ENCODE data around the gene CTSF. TPM values are rescaled to one million over a fixed set of nuclear protein-coding genes. Genes with fewer than 3 reads are reported as not detected.

Gene CTSF
- total RNA-seq, 1 experiment from 2014 or later = 0.98 TPM

DNA sequence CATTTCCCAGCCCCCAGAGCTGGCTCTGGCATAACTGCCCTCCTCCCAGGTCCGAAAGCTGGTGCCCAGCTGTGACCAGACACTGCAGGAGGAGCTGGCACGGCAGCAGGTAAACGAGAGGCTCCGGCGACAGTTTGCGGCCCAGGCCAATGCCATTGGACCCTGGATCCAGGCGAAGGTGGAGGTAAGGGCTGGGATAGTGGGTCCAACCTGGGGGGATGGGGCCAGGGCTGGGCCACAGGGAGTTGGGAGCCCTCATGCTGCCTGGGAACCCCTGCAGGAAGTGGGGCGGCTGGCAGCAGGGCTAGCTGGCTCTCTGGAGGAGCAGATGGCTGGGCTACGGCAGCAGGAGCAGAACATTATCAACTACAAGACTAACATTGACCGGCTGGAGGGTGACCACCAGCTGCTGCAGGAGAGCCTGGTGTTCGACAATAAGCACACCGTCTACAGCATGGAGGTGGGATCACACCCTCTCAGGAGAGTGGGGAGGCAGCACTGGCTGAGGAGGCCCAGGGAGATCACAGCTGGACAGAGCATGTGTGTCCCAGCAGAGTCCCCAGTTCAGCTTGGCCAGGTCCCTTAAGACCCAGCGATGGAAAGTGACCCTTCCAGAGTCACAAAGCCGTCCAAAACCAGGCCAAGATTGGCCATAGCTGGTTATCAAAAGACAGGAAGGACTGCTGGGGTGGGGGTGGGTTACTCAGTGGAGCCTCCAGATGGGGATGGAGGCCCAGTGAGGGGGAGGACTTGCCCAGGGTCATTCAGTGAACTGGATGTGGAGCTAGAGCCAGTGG lies 7.0 kb downstream of the CTSF start:
- no peak overlapping the region for H3K27ac Mint-ChIP-seq
- peaks cover 6 to 8% of the 10 kb centered on the region in 2 experiments for H3K4me1 Mint-ChIP-seq
- H3K27me3 Mint-ChIP-seq (ENCODE audit: low read depth) = peaks cover 2% of the 10 kb centered on the region

More for the DNA sequence above, 7.0 kb downstream of the CTSF start:
- no peak overlapping the region for H4K5ac ChIP-seq (ENCODE audit: insufficient read length, low read depth, low read length)
- no peak overlapping the region for H4K91ac ChIP-seq (ENCODE audit: insufficient read length, low read depth, low read length)
- H3T11ph ChIP-seq (ENCODE audit: low read length) = no peak overlapping the region
- no peak overlapping the region for H3K4ac ChIP-seq (ENCODE audit: low read depth, low read length)
- no peak overlapping the region for H2BK20ac ChIP-seq (ENCODE audit: low read depth, low read length, poor library complexity, severe bottlenecking)
- no peaks in the 10 kb centered on the region for H3K79me1 ChIP-seq (ENCODE audit: insufficient read depth, low read depth, low read length, poor library complexity, severe bottlenecking)
- H3K18ac ChIP-seq (ENCODE audit: insufficient read length, low read depth, low read length) = no peak overlapping the region
- WGBS (ENCODE audit: extremely low coverage, insufficient read length, low lambda C conversion rate) = no CpG with 5 or more reads among the region's 14 CpGs
- no peak overlapping the region for H2BK120ac ChIP-seq (ENCODE audit: low read depth, low read length, poor library complexity, severe bottlenecking)
- no peak overlapping the region for H2AFZ ChIP-seq (ENCODE audit: low read length)
- H3K9ac ChIP-seq (ENCODE audit: extremely low read depth, insufficient read length, low read length) = no peak overlapping the region
- Mint-ChIP-seq H3K4me3 (no peak overlapping the region), H3K9me3 (no peaks in the 10 kb centered on the region), H3K36me3 (ENCODE audit: insufficient read depth in 1 of 3, low read depth in 3 of 3) (peaks cover 17 to 72% (median 67%) of the 10 kb centered on the region in 3 experiments)
- H4K8ac ChIP-seq (replicated peaks; ENCODE audit: insufficient read length, low read depth, low read length) = no peak overlapping the region
- no peaks in the 10 kb centered on the region for H3K4me1 ChIP-seq (ENCODE audit: insufficient read depth, low read length)
- H3K14ac ChIP-seq (ENCODE audit: insufficient read depth, low read length) = no peak overlapping the region
- no peak overlapping the region for H3K4me2 ChIP-seq (ENCODE audit: insufficient read depth, insufficient read length, low read length)
- H4K20me1 ChIP-seq (ENCODE audit: control insufficient read depth, insufficient read depth, insufficient read length) = no peaks in the 10 kb centered on the region
- TF ChIP-seq, protein P1, sequence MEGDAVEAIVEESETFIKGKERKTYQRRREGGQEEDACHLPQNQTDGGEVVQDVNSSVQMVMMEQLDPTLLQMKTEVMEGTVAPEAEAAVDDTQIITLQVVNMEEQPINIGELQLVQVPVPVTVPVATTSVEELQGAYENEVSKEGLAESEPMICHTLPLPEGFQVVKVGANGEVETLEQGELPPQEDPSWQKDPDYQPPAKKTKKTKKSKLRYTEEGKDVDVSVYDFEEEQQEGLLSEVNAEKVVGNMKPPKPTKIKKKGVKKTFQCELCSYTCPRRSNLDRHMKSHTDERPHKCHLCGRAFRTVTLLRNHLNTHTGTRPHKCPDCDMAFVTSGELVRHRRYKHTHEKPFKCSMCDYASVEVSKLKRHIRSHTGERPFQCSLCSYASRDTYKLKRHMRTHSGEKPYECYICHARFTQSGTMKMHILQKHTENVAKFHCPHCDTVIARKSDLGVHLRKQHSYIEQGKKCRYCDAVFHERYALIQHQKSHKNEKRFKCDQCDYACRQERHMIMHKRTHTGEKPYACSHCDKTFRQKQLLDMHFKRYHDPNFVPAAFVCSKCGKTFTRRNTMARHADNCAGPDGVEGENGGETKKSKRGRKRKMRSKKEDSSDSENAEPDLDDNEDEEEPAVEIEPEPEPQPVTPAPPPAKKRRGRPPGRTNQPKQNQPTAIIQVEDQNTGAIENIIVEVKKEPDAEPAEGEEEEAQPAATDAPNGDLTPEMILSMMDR (conservative IDR thresholded peaks at IDR 0.05) = no peak
- no peak overlapping the region for H3K27ac ChIP-seq (ENCODE audit: insufficient read length, low read depth, low read length)
- no peak for DNase-seq
- H3K23ac ChIP-seq (ENCODE audit: insufficient read length, low read depth, low read length) = no peak overlapping the region
- H3K56ac ChIP-seq (ENCODE audit: insufficient read length, low read depth, low read length) = no peak overlapping the region
- no peak overlapping the region for H2BK15ac ChIP-seq (ENCODE audit: low read depth, low read length)
- no peaks in the 10 kb centered on the region for H3K9me3 ChIP-seq (ENCODE audit: control insufficient read depth, low read depth, low read length)
- H2BK12ac ChIP-seq (ENCODE audit: insufficient read length, low read depth, low read length) = no peak overlapping the region
- H3K23me2 ChIP-seq (ENCODE audit: insufficient read length, low read depth, low read length, poor library complexity, severe bottlenecking) = peaks cover 2% of the 10 kb centered on the region
- H3K27me3 ChIP-seq (ENCODE audit: insufficient read depth, low read length) = no peaks in the 10 kb centered on the region
- no peak overlapping the region for H2BK5ac ChIP-seq (ENCODE audit: insufficient read length, low read length)
- no peak overlapping the region for H2AK5ac ChIP-seq (ENCODE audit: insufficient read length, low read length)
- H3K79me2 ChIP-seq (ENCODE audit: insufficient read depth, low read length) = no peaks in the 10 kb centered on the region
